NCI-H1417 treated with DMSO at 0.1 percent for 48 hours (cell line): ENCODE measurements around the gene TBXAS1.

ENCODE experiments used
- DNase-seq: peaks from one replicate; lab custom pipeline; 2025; lab: John Stamatoyannopoulos, UW

Gene TBXAS1

GRCh38 chr7:140049339-140050024, 220.4 kb downstream of the TBXAS1 start:
- DNase-seq: peak; percentile 11

DNA sequence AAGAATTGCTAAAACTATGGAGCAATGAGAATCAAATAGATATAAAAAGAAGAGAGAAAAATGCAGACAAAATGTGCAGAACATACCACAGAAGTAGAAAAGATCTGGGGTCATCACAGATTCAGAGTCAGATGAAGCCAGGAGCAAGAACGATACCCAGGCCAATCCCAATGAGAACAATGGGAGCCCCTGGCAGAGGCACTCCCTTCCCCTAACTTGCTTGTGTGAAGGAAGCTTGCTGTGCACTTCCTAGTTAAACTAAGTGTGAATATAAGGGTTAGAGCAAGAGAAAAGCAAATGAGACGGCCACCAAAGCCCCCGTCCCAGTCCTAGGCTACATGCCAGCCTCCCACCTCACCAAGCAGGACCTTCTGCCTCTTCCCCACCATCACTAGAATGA, 221.0 kb downstream of the TBXAS1 start:
- no peak for DNase-seq

GRCh38 chr7:140051820-140052219, 222.8 kb downstream of the TBXAS1 start:
- DNase-seq: no peak

GRCh38 chr7:140053812-140054539, 224.9 kb downstream of the TBXAS1 start:
- no peak for DNase-seq

DNA sequence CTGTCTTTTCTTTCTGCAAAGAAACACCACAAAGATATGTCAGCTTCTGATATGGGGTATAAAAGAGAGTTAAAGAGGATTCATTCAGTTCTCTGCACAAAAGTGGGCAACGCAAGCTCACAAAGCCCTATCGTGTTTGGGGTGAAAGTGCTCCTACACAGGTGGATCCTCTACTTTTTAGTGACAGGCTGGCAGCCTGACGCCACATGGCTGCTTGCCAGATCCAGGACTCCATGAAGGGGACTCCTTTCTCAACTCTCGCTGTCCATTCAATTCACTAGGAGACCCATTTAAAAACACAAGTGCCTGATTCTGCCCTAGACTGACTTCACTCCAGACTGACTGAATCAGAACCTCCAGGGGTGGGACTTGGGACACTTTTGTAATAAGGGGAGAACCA, 225.7 kb downstream of the TBXAS1 start:
- no peak for DNase-seq

DNA sequence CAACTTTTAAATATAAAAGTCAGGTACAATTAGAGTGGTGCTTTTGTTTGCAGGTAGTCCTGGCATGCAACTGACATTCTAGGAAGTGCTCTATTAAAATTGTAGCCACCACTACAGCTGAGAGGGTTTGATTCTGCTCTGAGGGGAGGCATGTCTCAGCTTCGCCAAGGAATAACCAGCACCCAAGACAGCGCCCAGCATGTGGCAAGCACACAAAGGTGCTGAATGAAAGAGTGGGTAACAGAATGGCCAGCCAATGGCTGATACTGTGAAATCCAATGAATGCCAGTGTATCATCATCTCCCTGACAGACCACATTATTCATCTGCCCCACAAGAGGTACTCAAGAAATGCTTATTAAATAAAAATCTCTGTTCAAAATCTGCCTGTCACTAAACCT, 226.8 kb downstream of the TBXAS1 start:
- DNase-seq: no peak

- DNase-seq: no peak
Observed at GRCh38 chr7:140056431-140057142, 227.5 kb downstream of the TBXAS1 start.

DNA sequence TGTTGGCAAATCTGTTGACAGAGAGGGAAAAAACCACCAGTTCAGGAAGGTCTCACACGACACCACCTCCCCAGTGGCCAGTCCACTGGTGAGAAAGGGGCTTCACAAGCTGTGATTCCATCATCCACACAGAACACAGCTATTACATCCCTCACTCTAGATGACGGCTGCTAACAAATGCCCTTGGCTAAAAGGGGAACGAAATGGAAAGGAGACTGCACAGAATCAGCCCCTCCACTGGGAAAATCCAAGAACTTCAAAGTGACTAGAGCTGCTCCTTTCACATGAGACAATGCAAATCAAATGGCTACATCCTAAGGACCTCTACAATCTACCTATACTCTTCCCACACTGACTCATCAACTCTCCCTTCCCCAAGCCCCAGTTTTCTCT, 228.1 kb downstream of the TBXAS1 start:
- DNase-seq: no peak

GRCh38 chr7:140058517-140058916, 229.5 kb downstream of the TBXAS1 start:
- DNase-seq: no peak

GRCh38 chr7:140059273-140060242, 230.5 kb downstream of the TBXAS1 start:
- DNase-seq: no peak

DNA sequence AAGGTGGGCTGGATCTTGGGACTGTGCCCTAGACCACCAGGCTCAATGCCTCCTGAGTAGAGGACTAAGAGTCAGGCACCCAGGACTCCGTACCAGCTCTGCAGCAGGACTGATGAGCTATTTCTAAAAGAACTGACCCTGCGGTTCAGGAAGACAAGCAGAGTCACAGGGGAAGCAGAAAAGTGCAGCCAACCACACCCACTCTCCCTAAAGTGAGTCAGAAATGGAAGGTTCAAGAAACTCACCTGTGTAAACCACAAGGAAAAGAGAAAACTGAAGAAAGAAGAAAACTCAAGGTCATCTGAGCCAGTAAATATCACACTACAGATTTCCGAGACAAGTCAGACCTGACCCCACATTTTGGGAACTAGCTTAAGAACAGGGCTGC, 231.2 kb downstream of the TBXAS1 start:
- DNase-seq: no peak

- no peak for DNase-seq
Observed at GRCh38 chr7:140060788-140061606, 231.9 kb downstream of the TBXAS1 start.

DNA sequence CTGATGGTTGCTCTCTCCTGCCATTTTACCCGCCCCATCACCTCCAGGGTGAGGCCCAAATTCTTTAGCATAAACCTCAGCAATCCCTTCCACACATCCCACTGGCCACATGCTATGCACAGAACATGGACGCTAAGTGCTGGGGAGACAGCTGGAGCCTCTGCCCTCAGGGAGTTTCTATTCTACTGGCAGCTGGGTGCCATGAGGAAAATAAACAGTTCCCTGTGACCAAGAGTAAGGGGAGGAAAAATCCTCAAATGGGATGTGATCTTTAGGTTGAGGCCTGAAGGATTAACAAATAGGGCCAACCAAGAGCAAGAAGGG, 232.5 kb downstream of the TBXAS1 start:
- no peak for DNase-seq

GRCh38 chr7:140062118-140062527, 233.1 kb downstream of the TBXAS1 start:
- DNase-seq: no peak

DNA sequence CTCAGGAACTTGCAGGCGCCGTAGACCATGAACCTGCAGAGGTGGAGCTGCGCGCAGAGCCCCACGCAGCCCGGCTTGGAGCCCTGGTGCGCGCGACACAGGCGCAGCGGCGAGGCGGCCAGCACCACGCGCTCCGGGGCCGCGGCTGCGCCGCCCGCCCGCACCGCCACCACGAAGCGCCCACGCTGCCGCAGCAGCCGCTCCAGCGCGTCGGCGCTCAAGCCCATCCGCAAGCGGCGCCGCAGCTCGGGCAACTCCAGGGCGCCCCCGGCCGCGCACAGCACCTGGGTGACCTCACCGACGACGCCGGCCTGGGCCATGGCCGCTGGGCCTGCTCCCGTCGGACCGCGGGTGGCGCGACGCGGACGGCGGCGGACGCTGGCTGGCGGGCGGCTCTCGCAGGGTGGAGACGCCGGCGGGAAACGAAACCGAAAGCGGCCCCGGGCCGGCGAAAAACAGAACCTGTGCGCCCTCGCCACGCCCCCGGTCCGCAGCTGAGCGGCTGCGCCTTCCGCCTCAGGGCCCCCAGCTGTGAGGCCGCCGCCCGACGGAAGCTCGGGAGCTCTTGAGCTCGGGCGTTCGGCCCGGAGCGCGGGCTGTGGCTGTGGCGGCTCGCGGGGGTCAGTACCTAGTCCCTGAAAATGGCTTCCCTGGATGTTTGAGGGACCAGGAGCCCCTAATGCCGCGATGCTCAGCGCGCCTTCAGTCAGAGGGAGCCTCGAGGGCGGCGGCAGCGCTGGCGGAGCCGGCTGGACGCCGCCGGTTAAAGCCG, 233.7 kb downstream of the TBXAS1 start, which contains the start of gene PARP12:
Gene PARP12 (minus strand): TSS at position 424 of the 772 bp plus-strand sequence. CDS start 104 bp downstream, at position 320.
- DNase-seq: peak; percentile 16

DNA sequence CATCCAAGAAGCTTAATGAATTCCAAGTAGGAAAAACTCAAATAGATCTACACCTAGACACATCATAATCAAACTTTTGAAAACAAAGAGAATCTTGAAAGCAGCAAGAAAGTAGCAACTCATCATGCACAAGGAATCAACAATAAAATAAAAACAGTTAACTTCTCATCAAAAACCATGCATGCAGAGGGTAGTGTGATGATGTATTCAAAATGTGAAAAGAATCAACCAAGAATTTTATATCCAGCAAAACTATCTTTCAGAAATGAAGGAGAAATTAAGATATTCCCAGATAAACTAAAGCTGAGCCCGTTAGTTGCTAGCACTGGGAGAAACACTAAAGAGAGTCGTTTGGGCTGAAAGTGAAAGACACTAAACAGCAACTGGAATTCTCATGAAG, 238.0 kb downstream of the TBXAS1 start:
- DNase-seq: no peak

- no peak for DNase-seq
Observed at GRCh38 chr7:140068033-140068432, 239.0 kb downstream of the TBXAS1 start.

- no peak for DNase-seq
Observed at GRCh38 chr7:140069298-140069949, 240.4 kb downstream of the TBXAS1 start.
